ENCODE results near the gene DACT2.

The DACT2 gene

GRCh38 chr6:168348186-168348585, 28.6 kb upstream of the DACT2 start:
- H3K4me3 ChIP-seq (ENCODE audit: insufficient read depth, low read length, poor library complexity, severe bottlenecking) = no peak overlapping the region
- H3K79me2 ChIP-seq (ENCODE audit: insufficient read depth, low read length) = no peaks in the 10 kb centered on the region
- H3K27ac ChIP-seq (ENCODE audit: low read depth, low read length) = no peak overlapping the region
- H3K4me2 ChIP-seq (ENCODE audit: low read depth, low read length, poor library complexity, severe bottlenecking) = no peak overlapping the region
- no peak overlapping the region for H2AFZ ChIP-seq (ENCODE audit: low read depth, low read length, severe bottlenecking)
- no peaks in the 10 kb centered on the region for H3K27me3 ChIP-seq (ENCODE audit: low read length)
- no peaks in the 10 kb centered on the region for H4K20me1 ChIP-seq (ENCODE audit: low read depth, low read length)
- H3K9me2 ChIP-seq (replicated peaks; ENCODE audit: insufficient read depth, low read length) = no peaks in the 10 kb centered on the region
- no peaks in the 10 kb centered on the region for H3F3A ChIP-seq (ENCODE audit: insufficient read depth)
- H3K36me3 ChIP-seq (ENCODE audit: low read length) = no peaks in the 10 kb centered on the region
- H3K9ac ChIP-seq (ENCODE audit: low read length) = no peak overlapping the region
- H3K9me3 ChIP-seq (ENCODE audit: insufficient read depth, low read length) = no peaks in the 10 kb centered on the region
- TF ChIP-seq EZH2phosphoT487 (conservative IDR thresholded peaks at IDR 0.05; ENCODE audit: low read length) (no peak), CTCF (IDR thresholded peaks at IDR 0.05; ENCODE audit: insufficient read depth, low read length, poor library complexity, severe bottlenecking) (no peak)

DNA sequence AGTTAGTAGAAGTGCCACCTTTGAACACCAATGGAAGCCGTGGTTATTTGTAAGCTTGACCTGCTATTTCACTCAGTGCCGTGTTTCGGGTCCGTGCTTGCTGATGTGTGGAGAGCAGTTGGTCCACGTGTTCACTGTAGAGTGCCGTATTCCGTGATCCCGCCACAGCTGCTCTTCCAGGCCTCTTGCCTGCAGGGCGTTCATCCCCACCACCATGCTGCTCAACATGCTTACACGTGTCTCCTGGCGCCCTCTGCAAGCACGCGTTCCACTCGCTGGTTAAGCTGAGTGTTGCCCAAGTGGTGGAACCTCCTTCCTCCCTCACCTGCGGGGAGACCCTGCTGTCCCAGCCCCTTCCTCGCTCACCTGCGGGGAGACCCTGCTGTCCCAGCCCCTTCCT, 28.0 kb upstream of the DACT2 start:
- no peaks in the 10 kb centered on the region for H3K9me2 ChIP-seq (replicated peaks; ENCODE audit: insufficient read depth, low read length)
- H4K20me1 ChIP-seq (ENCODE audit: low read depth, low read length) = no peaks in the 10 kb centered on the region
- no peaks in the 10 kb centered on the region for H3F3A ChIP-seq (ENCODE audit: insufficient read depth)
- H3K27ac ChIP-seq (ENCODE audit: low read depth, low read length) = no peak overlapping the region
- TF ChIP-seq CTCF (IDR thresholded peaks at IDR 0.05; ENCODE audit: insufficient read depth, low read length, poor library complexity, severe bottlenecking) = no peak
- TF ChIP-seq EZH2phosphoT487 (conservative IDR thresholded peaks at IDR 0.05; ENCODE audit: low read length) = no peak
- no peaks in the 10 kb centered on the region for H3K79me2 ChIP-seq (ENCODE audit: insufficient read depth, low read length)
- no peak overlapping the region for H3K4me2 ChIP-seq (ENCODE audit: low read depth, low read length, poor library complexity, severe bottlenecking)
- H3K9me3 ChIP-seq (ENCODE audit: insufficient read depth, low read length) = no peaks in the 10 kb centered on the region
- no peak overlapping the region for H3K4me3 ChIP-seq (ENCODE audit: insufficient read depth, low read length, poor library complexity, severe bottlenecking)
- no peak overlapping the region for H2AFZ ChIP-seq (ENCODE audit: low read depth, low read length, severe bottlenecking)
- H3K9ac ChIP-seq (ENCODE audit: low read length) = no peak overlapping the region
- H3K36me3 ChIP-seq (ENCODE audit: low read length) = no peaks in the 10 kb centered on the region
- H3K27me3 ChIP-seq (ENCODE audit: low read length) = no peaks in the 10 kb centered on the region

DNA sequence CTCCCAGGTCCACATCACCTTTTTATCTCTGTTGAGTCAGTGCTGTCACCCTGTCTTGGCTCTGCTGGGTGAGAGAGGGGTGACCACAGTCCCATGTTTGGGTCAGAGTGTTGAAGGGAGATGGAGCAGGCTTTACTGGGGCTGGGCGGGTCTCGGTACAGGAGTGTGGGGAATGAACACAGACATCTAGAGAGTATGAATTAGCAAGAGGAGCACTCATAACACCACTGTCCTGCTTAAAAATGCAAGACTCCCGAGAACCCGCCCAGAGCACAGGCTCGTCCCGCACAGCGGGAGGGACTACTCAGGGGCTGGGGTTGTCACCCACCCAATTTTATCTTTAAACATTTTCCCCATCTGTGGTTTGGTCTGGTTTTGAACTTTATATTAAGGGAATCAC, 27.5 kb upstream of the DACT2 start:
- H3K9ac ChIP-seq (ENCODE audit: low read length) = no peak overlapping the region
- no peak overlapping the region for H3K4me3 ChIP-seq (ENCODE audit: insufficient read depth, low read length, poor library complexity, severe bottlenecking)
- no peak overlapping the region for H3K4me2 ChIP-seq (ENCODE audit: low read depth, low read length, poor library complexity, severe bottlenecking)
- H3K36me3 ChIP-seq (ENCODE audit: low read length) = no peaks in the 10 kb centered on the region
- TF ChIP-seq CTCF (IDR thresholded peaks at IDR 0.05; ENCODE audit: insufficient read depth, low read length, poor library complexity, severe bottlenecking) (no peak), EZH2phosphoT487 (conservative IDR thresholded peaks at IDR 0.05; ENCODE audit: low read length) (no peak)
- no peaks in the 10 kb centered on the region for H3K79me2 ChIP-seq (ENCODE audit: insufficient read depth, low read length)
- H4K20me1 ChIP-seq (ENCODE audit: low read depth, low read length) = no peaks in the 10 kb centered on the region
- no peak overlapping the region for H3K27ac ChIP-seq (ENCODE audit: low read depth, low read length)
- no peaks in the 10 kb centered on the region for H3F3A ChIP-seq (ENCODE audit: insufficient read depth)
- no peaks in the 10 kb centered on the region for H3K27me3 ChIP-seq (ENCODE audit: low read length)
- H3K9me3 ChIP-seq (ENCODE audit: insufficient read depth, low read length) = no peaks in the 10 kb centered on the region
- no peaks in the 10 kb centered on the region for H3K9me2 ChIP-seq (replicated peaks; ENCODE audit: insufficient read depth, low read length)
- H2AFZ ChIP-seq (ENCODE audit: low read depth, low read length, severe bottlenecking) = no peak overlapping the region
